GM21367 (cell line): ENCODE data around the gene LKAAEAR1.

Experiments used
- ATAC-seq: cut with Tn5 transposase; IDR thresholded peaks from one replicate; pipeline ENCODE4 v1.9.1; 2021; ENCODE audit not compliant: unreplicated experiment

Gene LKAAEAR1

DNA sequence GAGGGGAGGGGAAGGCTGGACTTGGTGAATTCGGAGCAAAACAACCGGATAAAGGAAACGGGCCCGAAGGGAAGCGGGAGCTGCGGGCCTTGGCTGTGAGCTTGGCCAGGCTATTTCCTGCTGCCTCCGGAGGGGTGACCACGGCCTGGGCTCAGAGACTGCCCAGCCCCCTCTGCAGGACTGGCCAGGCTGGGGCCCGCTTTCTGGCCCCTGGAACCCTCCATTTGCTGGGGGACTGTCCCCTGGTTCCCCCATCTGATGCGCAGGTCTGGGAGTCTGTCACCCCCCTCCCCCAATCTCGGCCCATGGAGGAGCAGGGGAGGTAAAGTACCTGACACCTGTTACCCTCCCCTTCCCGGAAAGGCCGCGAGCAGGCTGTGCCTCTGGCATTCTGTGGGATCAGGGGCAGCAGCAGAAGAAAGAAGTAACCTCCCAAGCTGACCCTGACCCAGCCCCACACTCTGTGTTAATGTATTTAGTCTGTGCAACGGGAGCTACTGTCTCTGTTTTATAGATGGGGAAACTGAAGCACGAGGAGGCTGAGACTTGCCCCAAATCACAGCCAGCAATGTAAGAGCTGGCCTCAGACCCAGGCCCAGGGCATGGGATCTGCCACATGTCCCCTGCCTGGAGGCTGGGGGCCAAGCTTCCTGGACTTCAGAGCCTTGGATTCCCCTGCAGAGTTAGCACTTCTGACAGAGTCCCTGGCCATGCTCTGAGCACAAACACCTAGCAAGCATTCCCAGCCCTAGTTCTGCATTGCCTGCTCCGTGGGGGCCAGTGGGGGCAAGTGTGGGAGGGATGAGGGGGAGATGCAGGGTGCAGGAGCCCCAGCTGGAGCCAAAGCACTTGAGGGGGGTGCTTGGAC, 44.7 kb downstream of the LKAAEAR1 start:
- ATAC-seq, result no peak

GRCh38 chr20:64038565-64039292, 45.5 kb downstream of the LKAAEAR1 start:
- peak; percentile 37 for ATAC-seq

DNA sequence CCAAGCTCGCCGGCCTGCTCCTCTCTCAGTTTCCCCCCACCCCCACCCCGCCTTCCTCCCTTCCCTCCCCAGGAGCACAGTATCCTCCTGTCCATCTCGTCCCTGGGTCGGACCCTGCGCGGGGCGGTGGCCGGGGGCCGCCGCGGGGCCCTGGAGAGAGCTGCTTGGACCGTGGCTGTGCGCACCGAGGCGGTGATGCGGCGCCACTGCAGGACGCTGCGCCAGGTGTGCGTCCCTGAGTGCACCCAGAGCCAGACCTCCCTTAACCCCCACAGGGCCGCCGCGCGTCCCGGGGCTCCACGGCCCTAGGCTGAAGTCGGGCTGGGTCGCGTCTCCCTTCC, 46.0 kb downstream of the LKAAEAR1 start:
- peak; percentile 13 for ATAC-seq

- ATAC-seq, result no peak
Observed at GRCh38 chr20:64037498-64038213, 46.5 kb downstream of the LKAAEAR1 start.

DNA sequence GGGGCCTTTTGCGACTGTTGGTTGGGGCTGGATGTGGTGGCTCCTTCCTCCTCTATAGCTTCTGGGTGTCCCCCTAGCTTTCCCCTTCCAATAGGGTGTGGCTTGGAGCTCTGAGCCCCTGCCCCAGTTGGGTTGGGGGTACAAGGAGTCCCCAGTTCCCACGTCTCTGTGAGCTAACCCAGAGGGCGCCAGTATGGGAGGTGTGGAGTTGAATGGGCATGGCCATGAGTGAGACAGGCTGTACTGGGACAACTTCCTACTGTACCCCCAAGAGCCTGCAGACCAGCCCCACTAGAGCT, 47.0 kb downstream of the LKAAEAR1 start:
- ATAC-seq, result no peak

DNA sequence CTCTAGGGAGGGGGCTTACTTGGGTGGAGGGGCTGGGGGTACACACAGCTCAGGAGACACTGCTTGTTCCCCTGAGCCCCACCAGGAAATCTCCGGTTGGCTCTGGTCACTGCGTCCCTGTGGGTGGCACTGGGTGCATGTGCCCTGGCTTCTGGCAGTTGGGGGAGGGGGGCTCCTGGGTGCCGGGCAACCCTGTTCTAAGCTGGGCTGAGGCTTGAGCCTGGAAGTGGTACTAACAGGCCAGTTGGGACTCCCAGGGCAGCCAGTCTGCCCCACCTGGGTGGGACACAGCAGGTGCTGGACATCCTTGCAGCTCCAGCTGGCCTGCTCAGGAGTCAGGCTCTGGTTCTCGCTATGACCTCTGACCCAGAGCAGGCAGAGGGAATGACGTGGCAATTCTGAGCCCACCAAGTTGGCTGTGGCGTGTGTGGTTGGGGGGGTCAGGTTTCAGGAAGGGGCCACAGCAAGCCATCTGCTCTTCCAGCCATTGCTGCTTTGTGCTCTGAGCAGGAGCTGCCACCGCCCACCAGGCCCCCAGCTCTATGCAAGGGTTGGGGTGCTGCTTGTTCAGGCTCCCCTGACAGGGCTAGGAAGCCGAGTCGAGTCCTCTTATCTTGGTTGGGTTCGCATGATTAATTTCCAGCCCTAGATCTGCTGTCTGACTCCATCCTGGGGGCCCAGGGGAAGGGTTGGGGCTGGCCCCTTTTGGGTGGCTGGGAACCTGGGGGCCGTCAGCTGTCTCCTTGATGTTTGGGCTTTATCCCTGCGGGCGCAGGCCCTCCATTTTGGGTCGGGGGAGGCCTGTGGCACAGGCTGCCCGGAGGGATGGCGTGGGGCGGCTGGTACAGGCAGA, 47.6 kb downstream of the LKAAEAR1 start:
- ATAC-seq, result no peak

- no peak for ATAC-seq
Observed at GRCh38 chr20:64035933-64036345, 48.3 kb downstream of the LKAAEAR1 start, which contains the start of gene C20orf204. Gene C20orf204 (plus strand): TSS chr20:64036182. CDS start chr20:64036324, 142 bp downstream.

DNA sequence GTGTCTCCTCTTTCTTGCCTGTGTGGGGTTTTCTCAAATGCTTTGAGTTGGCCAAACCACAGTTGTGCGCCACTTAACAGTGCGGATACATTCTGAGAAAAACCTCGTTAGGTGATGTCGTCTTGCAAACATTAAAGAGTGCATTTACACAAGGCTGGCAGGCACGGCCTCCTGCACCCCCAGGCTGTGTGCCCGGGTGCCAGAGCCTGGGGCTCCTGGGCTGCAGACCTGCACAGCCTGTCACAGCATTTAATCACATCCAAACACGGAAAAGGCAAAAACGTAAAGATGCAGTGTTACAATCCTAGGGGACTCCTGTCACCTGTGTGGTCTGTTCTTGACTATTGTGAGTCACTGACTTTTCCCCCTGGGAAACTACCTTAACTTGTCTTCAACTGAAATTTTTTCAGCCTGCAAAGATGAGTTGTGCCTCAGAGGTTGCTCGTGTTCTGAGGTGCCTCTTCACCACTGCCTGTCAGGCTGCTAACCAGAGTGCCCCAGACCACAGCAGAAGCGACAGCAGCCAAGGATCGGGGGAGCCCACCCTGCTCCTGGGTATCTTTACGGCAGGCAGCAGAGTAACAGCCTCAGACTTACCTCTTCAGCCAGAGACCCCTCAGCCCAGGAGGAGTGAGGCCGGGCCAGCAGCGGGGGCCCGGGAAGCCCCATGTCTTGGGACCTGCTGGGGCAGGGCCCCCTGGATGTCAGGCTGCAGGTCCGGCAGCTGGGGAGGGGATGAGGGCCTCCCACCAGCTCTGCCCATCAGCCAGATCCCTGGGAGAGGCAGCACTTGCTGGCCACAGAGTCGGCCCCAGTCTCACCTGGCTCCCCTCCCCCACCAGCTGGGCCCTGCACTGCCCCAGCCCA, 48.9 kb downstream of the LKAAEAR1 start:
- ATAC-seq, result no peak

DNA sequence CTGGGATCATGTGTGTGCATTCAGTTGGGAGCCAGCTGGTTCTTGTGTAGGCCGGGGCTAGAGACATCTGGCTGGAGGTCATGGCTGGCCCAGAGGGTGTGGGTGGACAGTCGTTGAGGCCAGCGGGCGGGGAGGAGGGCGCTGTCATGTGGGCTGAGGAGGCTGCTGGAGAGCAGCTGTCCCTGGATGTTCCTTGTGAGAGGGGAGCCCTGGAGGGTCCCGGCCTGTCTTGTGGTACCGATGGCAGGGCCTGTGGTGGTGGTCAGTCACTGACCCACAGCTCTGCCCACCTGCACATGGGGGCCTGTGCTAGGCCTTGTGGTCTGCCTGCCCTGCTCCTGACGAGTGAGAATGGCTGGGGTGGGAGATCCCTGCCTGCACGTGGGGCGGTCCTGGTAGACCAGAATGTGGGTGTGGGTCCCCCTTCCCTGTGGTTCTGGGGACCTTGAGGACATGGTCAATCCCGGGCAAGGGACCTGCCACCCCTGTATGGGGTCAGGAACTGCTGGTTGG, 50.2 kb downstream of the LKAAEAR1 start:
- no peak for ATAC-seq
